ENCODE results near the gene WNK1. TPM values are rescaled to one million over a fixed set of nuclear protein-coding genes. Genes with fewer than 3 reads are reported as not detected.
A peak's percentile ranks its signal among the peaks of the same experiment; 100 is the strongest.

The WNK1 gene
- total RNA-seq, 4 donors from 2014 or later: 153 to 220 (median 178) TPM

GRCh38 chr12:817941-818600, 65.7 kb downstream of the WNK1 start:
- Histone ChIP-seq H3K9me3 (peaks cover 0 to 4% (median 1%) of the 10 kb centered on the region in 4 donors), H3K36me3 (no peaks in the 10 kb centered on the region), H3K4me1 (peaks cover 0 to 30% (median 0%) of the 10 kb centered on the region in 4 donors), H3K27ac (no peak overlapping the region), H3K4me3 (no peak overlapping the region), H3K27me3 (no peaks in the 10 kb centered on the region)
- 79 to 85% methylated on average over 3 of the region's 3 CpGs for WGBS, 2 donors
- DNase-seq (ENCODE audit: low spot score in 2 of 2): no peak
- no peak for TF ChIP-seq POLR2A (IDR thresholded peaks at IDR 0.05)
- no peak for TF ChIP-seq EP300 (IDR thresholded peaks at IDR 0.05)
- no peak for TF ChIP-seq CTCF (IDR thresholded peaks at IDR 0.05)

- no peak for DNase-seq (ENCODE audit: low spot score in 2 of 2)
- WGBS, 2 donors: 65 to 68% methylated on average over 5 of the region's 5 CpGs
- Histone ChIP-seq H3K9me3 (peaks cover 0 to 10% (median 3%) of the 10 kb centered on the region in 4 donors), H3K4me3 (no peak overlapping the region), H3K4me1 (peaks cover 0 to 30% (median 0%) of the 10 kb centered on the region in 4 donors), H3K36me3 (no peaks in the 10 kb centered on the region), H3K27ac (peak overlapping the region in 1 of 4 donors; percentile 9), H3K27me3 (no peaks in the 10 kb centered on the region)
- TF ChIP-seq CTCF (IDR thresholded peaks at IDR 0.05) (peak in 1 of 5 experiments; percentile 23), POLR2A (IDR thresholded peaks at IDR 0.05) (no peak)
Measured at GRCh38 chr12:818733-819132, 66.4 kb downstream of the WNK1 start.

DNA sequence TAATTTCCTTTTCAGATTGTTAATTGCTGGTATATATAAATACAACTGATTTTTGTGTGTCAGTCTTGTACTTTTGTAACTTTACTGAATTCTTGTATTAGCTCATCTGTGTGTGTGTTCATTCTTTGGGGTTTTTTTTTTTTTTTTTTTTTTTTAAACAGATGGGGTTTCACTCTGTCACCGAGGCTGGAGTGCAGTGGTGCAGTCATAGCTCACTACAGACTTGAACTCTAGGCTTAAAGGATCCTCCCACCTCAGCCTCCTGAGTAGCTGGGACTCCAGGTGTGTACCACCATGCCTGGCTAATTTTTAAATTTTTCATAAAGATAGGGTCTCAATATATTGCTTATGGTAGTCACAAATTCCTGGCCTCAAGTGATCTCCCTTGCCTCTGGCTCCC, 68.0 kb downstream of the WNK1 start:
- WGBS, 2 donors: 91 to 100% methylated on average over 1 of the region's 1 CpG
- no peaks in the 10 kb centered on the region for H3K27me3 ChIP-seq
- H3K4me1 ChIP-seq: peaks cover 0 to 30% (median 0%) of the 10 kb centered on the region in 4 donors
- H3K36me3 ChIP-seq: no peaks in the 10 kb centered on the region
- DNase-seq (ENCODE audit: low spot score in 2 of 2): no peak
- H3K4me3 ChIP-seq: no peak overlapping the region
- peaks cover 0 to 10% (median 3%) of the 10 kb centered on the region in 4 donors for H3K9me3 ChIP-seq
- H3K27ac ChIP-seq: no peak overlapping the region
- TF ChIP-seq CTCF (IDR thresholded peaks at IDR 0.05): no peak
- no peak for TF ChIP-seq EP300 (IDR thresholded peaks at IDR 0.05)
- TF ChIP-seq POLR2A (IDR thresholded peaks at IDR 0.05): no peak

GRCh38 chr12:823028-823698, 70.8 kb downstream of the WNK1 start:
- H3K9me3 ChIP-seq: peaks cover 0 to 10% (median 3%) of the 10 kb centered on the region in 4 donors
- no peak overlapping the region for H3K4me3 ChIP-seq
- WGBS, 2 donors: 83% methylated on average over 2 of the region's 2 CpGs
- H3K36me3 ChIP-seq: peaks cover 0 to 13% (median 0%) of the 10 kb centered on the region in 3 donors
- peaks cover 0 to 28% (median 0%) of the 10 kb centered on the region in 4 donors for H3K4me1 ChIP-seq
- no peak overlapping the region for H3K27ac ChIP-seq
- no peak for DNase-seq (ENCODE audit: low spot score in 2 of 2)
- no peaks in the 10 kb centered on the region for H3K27me3 ChIP-seq
- no peak for TF ChIP-seq EP300 (IDR thresholded peaks at IDR 0.05)
- TF ChIP-seq POLR2A (IDR thresholded peaks at IDR 0.05): no peak
- no peak for TF ChIP-seq CTCF (IDR thresholded peaks at IDR 0.05)

- Histone ChIP-seq H3K27me3 (no peaks in the 10 kb centered on the region), H3K4me3 (no peak overlapping the region), H3K36me3 (peaks cover 0 to 33% (median 0%) of the 10 kb centered on the region in 3 donors), H3K27ac (no peak overlapping the region), H3K9me3 (peaks cover 0 to 10% (median 3%) of the 10 kb centered on the region in 4 donors), H3K4me1 (peaks cover 0 to 35% (median 6%) of the 10 kb centered on the region in 4 donors)
- WGBS, 2 donors: 94 to 100% methylated on average over 1 of the region's 1 CpG
- DNase-seq (ENCODE audit: low spot score in 2 of 2): no peak
- no peak for TF ChIP-seq CTCF (IDR thresholded peaks at IDR 0.05)
- TF ChIP-seq EP300 (IDR thresholded peaks at IDR 0.05): no peak
- TF ChIP-seq POLR2A (IDR thresholded peaks at IDR 0.05): no peak
Measured at GRCh38 chr12:826331-826730, 74.0 kb downstream of the WNK1 start.
